ENCODE measurements around the gene IQSEC2.

DNA sequence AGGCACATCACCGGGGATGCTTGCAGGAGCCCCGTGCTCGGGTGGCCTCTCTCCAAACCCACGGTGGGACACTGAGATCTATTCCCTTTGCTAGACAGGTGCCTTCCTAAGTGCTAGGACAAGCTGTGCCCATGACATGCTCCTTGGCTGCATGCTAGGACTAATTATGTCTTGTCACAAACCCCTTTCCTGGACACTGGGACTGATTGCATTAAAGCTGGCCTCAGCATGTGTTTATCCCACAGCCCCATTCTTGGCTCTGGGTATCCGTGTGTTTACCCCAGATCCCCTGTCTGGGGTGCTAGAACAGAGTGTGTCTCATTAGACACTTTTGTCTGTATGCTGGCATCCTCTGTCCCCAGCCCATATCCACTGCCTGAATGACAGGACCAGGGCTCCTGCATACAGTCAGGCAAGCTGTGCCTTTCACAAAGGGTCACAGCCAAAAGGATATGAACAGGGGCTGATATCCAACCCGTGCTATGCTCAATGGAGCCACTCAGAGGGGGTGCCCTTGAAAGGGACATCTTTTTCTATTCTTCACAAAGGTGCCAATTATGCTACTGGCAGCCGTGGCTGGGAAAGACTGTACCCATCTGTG, 9.2 kb upstream of the IQSEC2 start:
- TF ChIP-seq NR1H2 (CRISPR knock-in tag; IDR thresholded peaks at IDR 0.05) = no peak
- no peak for TF ChIP-seq USF2 (CRISPR knock-in tag; IDR thresholded peaks at IDR 0.05)
- no peak for TF ChIP-seq CTCF (IDR thresholded peaks at IDR 0.05)
- TF ChIP-seq TP53 (CRISPR knock-in tag; IDR thresholded peaks at IDR 0.05) = no peak
- no peak for TF ChIP-seq ZNF416 (CRISPR knock-in tag; IDR thresholded peaks at IDR 0.05)
- TF ChIP-seq, protein P1, sequence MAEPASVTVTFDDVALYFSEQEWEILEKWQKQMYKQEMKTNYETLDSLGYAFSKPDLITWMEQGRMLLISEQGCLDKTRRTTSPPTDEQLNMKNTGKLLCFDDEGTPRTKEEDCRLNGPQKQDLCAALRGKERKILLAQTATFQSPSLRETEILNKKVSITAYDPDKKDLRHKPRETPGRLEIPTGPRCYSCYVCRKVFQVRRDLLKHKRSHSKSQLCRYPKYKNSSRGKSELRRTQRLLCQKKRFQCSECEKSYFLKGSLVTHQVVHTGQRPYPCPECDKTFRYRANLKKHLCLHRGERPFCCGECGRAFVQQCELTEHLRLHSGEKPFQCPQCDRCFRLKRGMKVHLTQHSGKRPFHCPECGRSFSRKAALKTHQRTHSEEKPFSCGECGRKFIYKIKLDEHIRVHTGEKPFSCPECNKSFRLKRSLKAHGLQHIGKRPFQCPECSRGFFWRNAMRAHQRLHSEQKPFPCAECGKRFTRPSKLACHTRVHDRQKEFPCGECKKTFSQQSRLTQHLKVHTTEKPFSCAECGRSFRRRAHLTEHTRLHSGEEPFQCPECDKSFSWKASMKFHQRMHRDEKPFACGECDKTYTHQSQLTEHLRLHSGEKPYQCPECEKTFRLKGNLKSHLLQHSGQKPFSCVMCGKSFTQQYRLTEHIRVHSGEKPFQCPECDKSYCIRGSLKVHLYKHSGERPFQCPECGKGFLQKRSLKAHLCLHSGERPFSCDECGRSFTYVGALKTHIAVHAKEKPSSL (CRISPR knock-in tag; conservative IDR thresholded peaks at IDR 0.05) = no peak
- no peak for TF ChIP-seq NFYB (CRISPR knock-in tag; conservative IDR thresholded peaks at IDR 0.05; ENCODE audit: low read depth)
- no peak for TF ChIP-seq ETV6 (CRISPR knock-in tag; IDR thresholded peaks at IDR 0.05)
- TF ChIP-seq, protein P2, sequence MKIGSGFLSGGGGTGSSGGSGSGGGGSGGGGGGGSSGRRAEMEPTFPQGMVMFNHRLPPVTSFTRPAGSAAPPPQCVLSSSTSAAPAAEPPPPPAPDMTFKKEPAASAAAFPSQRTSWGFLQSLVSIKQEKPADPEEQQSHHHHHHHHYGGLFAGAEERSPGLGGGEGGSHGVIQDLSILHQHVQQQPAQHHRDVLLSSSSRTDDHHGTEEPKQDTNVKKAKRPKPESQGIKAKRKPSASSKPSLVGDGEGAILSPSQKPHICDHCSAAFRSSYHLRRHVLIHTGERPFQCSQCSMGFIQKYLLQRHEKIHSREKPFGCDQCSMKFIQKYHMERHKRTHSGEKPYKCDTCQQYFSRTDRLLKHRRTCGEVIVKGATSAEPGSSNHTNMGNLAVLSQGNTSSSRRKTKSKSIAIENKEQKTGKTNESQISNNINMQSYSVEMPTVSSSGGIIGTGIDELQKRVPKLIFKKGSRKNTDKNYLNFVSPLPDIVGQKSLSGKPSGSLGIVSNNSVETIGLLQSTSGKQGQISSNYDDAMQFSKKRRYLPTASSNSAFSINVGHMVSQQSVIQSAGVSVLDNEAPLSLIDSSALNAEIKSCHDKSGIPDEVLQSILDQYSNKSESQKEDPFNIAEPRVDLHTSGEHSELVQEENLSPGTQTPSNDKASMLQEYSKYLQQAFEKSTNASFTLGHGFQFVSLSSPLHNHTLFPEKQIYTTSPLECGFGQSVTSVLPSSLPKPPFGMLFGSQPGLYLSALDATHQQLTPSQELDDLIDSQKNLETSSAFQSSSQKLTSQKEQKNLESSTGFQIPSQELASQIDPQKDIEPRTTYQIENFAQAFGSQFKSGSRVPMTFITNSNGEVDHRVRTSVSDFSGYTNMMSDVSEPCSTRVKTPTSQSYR (CRISPR knock-in tag; IDR thresholded peaks at IDR 0.05) = no peak
- no peak for TF ChIP-seq SP1 (CRISPR knock-in tag; conservative IDR thresholded peaks at IDR 0.05)
- TF ChIP-seq, protein P3, sequence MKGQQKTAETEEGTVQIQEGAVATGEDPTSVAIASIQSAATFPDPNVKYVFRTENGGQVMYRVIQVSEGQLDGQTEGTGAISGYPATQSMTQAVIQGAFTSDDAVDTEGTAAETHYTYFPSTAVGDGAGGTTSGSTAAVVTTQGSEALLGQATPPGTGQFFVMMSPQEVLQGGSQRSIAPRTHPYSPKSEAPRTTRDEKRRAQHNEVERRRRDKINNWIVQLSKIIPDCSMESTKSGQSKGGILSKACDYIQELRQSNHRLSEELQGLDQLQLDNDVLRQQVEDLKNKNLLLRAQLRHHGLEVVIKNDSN (CRISPR knock-in tag; IDR thresholded peaks at IDR 0.05) = no peak
- no peak for TF ChIP-seq FOXP1 (CRISPR knock-in tag; IDR thresholded peaks at IDR 0.05; ENCODE audit: borderline replicate concordance)
- TF ChIP-seq NR2C2 (CRISPR knock-in tag; IDR thresholded peaks at IDR 0.05) = no peak
